HL-60 (cell line): ENCODE measurements around the gene LSM10.

ENCODE experiments used
- GABPA ChIP-seq: IDR thresholded peaks from 2 replicates; pipeline ENCODE4 v1.6.1; 2012; ENCODE audit warnings: low read depth
- POLR2AphosphoS5 ChIP-seq: IDR thresholded peaks from 2 replicates; pipeline ENCODE4 v1.6.1; 2012; ENCODE audit warnings: low read depth
- REST ChIP-seq: IDR thresholded peaks from 2 replicates; pipeline ENCODE4 v1.6.1; 2012; ENCODE audit warnings: low read depth; ENCODE audit not compliant: insufficient replicate concordance
- SPI1 ChIP-seq: IDR thresholded peaks from 2 replicates; pipeline ENCODE4 v1.6.1; 2012; ENCODE audit warnings: low read depth, mild to moderate bottlenecking, borderline replicate concordance
- TF ChIP-seq, protein P1 (sequence below): IDR thresholded peaks from one replicate; pipeline ENCODE4 v1.5.1; 2011; ENCODE audit warnings: low read length, control low read depth, inconsistent platforms; ENCODE audit not compliant: insufficient read depth

- TF ChIP-seq, protein P1, sequence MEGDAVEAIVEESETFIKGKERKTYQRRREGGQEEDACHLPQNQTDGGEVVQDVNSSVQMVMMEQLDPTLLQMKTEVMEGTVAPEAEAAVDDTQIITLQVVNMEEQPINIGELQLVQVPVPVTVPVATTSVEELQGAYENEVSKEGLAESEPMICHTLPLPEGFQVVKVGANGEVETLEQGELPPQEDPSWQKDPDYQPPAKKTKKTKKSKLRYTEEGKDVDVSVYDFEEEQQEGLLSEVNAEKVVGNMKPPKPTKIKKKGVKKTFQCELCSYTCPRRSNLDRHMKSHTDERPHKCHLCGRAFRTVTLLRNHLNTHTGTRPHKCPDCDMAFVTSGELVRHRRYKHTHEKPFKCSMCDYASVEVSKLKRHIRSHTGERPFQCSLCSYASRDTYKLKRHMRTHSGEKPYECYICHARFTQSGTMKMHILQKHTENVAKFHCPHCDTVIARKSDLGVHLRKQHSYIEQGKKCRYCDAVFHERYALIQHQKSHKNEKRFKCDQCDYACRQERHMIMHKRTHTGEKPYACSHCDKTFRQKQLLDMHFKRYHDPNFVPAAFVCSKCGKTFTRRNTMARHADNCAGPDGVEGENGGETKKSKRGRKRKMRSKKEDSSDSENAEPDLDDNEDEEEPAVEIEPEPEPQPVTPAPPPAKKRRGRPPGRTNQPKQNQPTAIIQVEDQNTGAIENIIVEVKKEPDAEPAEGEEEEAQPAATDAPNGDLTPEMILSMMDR: no peak
- TF ChIP-seq REST: no peak
- no peak for TF ChIP-seq POLR2AphosphoS5
- no peak for TF ChIP-seq GABPA
- no peak for TF ChIP-seq SPI1
Observed at GRCh38 chr1:36421649-36422048, 23.9 kb upstream of the LSM10 start.
